GM12873 (cell line): ENCODE measurements around the gene SETMAR.

Source experiments
- CTCF ChIP-seq: IDR thresholded peaks from 2 replicates; pipeline ENCODE4 v1.5.1; 2012; ENCODE audit warnings: low read depth, mild to moderate bottlenecking, moderate library complexity, low read length, control low read depth; ENCODE audit not compliant: insufficient read depth; ENCODE audit errors: missing control alignments

Gene SETMAR

DNA sequence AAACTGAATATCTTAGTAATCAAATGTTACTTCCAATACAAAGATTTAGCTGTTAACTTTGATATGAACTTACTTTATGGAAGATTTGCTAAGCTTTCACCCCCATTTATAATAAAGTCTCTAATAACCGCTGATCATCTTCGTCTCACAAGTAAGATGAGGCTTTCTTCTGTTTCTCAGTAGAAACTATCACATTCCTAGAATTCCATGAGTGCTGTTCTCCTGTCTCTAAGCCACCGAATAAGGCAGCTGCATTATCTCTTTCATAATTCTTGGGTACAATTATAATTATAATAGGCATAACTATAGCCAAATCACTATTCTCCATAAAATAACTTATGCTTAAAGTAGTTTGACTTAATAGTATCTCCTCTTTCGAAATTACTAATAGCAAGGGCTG, 18.3 kb upstream of the SETMAR start:
- TF ChIP-seq CTCF = no peak

DNA sequence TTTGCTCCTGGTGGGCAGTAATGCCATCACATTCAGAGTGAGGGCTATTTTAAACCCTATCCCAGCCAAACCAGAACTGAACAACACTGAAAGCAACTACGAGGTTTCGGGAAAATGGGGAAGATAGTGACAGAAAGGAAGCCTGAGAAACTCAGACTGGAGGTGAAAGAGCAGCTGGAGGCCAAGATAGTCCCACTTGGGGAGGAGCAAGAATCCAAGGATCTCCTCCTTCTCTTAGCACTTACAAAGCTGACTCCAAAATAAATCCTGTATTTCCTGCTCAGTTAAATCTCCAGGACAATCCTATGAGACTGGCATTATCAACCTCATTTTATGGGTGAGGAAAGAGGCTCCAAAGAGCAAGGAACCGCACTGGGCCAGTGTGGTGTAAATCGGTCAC, 14.1 kb upstream of the SETMAR start:
- no peak for TF ChIP-seq CTCF

GRCh38 chr3:4290272-4290893, 12.8 kb upstream of the SETMAR start:
- TF ChIP-seq CTCF = peak; percentile 87

DNA sequence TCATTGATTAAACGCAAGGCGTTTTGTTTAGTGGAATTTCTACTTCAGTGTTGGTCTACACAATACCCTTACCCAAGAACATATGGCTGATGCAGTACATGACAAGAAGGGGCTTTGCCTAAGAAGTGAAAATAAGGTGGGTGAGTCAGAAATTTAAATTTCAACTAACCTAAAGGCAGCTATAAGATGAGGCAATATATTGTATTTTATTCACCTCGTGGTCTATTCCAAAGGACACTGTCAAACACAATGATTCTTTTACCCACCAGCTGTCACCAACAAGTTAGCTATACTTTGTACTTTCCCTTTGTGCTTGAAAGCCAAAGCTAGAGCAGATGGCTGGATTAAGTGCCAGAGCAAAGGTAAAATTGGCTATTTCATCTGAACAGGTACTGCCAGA, 10.9 kb upstream of the SETMAR start:
- no peak for TF ChIP-seq CTCF

GRCh38 chr3:4294616-4295327, 8.4 kb upstream of the SETMAR start:
- TF ChIP-seq CTCF = no peak

GRCh38 chr3:4297486-4297885, 5.7 kb upstream of the SETMAR start:
- no peak for TF ChIP-seq CTCF

DNA sequence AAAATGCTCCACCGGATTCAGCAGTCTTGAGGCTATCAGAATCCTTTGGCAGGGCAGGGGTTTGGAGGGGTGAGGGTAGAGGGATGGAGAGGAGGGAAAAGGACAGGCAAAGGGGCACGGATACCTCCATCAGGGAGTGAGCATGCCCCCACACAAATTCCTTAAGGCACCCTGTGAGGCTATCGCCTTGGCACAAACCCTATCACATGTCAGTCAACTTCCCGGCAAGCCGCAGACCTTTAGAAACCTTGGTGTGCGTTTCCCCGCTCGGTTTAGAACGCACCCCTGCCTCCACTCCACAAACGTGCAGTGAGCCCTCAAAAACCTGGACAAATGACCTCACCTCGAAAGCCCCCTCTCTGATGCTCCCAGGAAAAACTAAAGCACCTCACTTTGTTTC, 422 bp upstream of the SETMAR start:
- no peak for TF ChIP-seq CTCF
